Retinal pigment epithelial cell (primary cell): ENCODE measurements around the gene RUNX1.
A peak's percentile ranks its signal among the peaks of the same experiment; 100 is the strongest.

Experiments
- DNase-seq: peaks from one replicate; pipeline ENCODE4 v3.0.0-alpha.2; 2010; ENCODE audit warnings: low read depth
- H3K4me3 ChIP-seq: 2 replicates; pipeline ENCODE4 v1.5.1; 2011; ENCODE audit warnings: mild to moderate bottlenecking, low read length, control low read depth, moderate library complexity
- TF ChIP-seq, protein P1 (sequence below): conservative IDR thresholded peaks from 2 replicates; pipeline ENCODE4 v1.5.1; 2011; ENCODE audit warnings: low read depth, low read length, control low read depth, inconsistent platforms

Gene RUNX1

DNA sequence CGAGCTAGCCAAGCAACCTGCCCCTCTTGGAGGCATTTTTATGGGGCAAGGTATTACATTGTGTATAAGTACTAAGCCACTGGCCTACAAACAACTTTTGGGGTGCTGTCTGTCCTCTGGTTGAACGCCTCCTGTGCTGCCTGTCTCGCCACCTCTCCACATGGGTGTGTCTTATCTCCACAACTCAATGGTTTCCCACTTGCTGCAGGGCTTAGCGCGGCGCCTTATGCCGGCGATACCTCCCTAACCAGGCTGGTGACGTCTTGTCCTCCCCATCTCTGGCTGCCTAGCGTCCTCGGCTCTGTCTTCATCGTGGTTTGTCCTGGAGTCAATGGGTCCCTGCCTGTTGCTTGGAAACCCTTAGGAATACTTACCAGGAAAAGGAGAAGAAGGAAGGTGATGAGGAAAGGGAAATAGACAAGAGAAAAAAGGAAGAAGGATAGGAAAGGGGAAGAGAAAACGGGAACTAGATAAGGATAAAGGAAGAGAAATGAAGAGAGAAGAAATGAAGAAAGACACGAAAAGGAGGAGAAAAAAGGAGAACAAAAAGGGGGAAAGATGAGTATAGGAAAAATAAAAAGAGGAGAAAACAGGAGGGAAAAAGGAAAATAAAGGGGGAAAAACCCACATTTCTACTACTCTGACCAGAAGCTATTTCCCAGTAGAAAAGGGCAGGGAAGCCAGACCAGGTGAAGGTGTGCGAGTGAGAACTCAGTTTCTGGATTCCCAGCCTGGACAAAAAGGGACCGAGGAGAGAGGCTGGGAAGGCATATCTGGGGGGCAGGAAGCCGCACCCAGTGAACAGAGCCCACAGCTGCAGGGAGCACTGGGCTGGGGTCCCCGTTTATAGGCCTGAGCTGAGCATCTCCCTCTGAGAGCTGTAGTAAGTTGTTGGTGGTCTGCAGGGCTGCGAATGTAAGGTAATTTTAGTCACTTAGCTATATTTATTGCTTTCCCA is 294.1 kb downstream of the RUNX1 start:
- no peak overlapping the region for H3K4me3 ChIP-seq
- DNase-seq, result no peak
- TF ChIP-seq, protein P1, sequence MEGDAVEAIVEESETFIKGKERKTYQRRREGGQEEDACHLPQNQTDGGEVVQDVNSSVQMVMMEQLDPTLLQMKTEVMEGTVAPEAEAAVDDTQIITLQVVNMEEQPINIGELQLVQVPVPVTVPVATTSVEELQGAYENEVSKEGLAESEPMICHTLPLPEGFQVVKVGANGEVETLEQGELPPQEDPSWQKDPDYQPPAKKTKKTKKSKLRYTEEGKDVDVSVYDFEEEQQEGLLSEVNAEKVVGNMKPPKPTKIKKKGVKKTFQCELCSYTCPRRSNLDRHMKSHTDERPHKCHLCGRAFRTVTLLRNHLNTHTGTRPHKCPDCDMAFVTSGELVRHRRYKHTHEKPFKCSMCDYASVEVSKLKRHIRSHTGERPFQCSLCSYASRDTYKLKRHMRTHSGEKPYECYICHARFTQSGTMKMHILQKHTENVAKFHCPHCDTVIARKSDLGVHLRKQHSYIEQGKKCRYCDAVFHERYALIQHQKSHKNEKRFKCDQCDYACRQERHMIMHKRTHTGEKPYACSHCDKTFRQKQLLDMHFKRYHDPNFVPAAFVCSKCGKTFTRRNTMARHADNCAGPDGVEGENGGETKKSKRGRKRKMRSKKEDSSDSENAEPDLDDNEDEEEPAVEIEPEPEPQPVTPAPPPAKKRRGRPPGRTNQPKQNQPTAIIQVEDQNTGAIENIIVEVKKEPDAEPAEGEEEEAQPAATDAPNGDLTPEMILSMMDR, result no peak

DNA sequence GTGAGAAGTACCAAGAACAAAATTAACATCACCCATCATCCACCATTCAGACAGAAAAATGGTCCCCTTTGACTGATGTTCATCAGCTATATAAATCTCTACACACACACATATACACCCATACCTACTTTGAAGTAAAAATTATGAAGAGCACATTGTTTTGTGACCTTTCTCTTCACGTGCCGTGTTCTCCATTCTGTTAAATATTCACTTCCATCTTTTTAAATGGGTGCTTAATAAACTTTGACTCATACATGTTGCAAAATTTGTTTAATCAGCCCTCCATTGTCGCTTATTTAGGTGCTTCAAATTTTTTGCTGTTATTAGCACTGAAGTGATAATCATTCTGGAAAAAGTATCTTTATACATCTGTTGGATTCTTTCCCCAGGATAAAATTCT is 300.2 kb downstream of the RUNX1 start:
- H3K4me3 ChIP-seq, result no peak overlapping the region
- no peak for DNase-seq
- TF ChIP-seq, protein P1, result no peak

DNA sequence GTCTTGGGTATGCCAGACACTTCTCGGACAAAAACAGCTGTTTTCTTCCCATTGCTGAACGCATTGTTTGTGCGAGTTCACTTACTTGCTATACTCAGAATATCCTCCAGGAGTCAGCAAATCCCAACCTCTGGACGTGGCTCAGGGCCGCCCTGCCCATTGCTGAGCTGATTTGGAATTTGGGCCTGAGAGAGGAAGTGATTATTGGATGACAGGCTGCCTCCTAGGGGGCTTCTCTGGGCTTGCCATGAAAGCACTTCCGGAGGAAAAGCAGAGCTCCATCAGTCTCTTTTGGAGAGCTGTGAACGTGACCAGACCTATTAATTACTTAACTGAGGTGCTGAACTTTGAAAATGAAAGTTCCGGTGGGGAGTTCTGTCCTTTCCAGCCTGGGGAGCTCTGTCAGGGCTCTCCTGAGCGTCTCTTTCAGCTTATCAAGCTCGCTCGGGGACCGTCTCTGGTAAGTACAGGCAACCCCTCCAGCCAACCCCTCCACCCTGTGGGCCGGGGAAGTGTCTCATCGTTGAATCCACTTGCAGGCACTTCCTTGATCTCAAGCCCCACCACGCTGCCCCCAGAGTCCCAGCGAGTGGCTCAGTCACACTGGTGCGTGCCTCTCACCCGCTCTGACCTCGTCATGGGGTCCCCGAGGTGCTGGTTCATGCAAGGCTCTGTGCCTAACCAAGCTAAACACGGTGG is 303.4 kb downstream of the RUNX1 start:
- H3K4me3 ChIP-seq, result no peak overlapping the region
- peak; percentile 43 for DNase-seq
- TF ChIP-seq, protein P1, result peak; percentile 85

DNA sequence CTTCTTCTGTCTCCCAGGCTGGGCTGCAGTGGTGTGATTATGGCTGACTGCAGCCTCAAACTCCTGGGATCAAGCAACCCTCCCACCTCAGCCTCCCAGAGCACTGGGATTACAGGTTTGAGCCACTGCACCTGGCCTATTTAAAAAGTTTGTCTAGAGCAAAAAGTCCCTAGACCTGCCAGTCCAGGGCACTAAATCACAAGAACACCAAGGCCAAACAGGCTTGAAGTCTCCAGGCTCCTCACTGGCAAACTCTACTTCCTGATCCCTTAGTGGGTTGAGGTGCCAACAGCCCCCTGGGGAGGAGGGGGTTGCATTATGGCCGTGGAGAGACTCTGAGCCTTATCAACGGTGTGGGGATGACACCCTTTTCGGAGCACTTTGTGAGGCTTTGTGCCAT is 304.3 kb downstream of the RUNX1 start:
- no peak for DNase-seq
- TF ChIP-seq, protein P1, result no peak
- no peak overlapping the region for H3K4me3 ChIP-seq

DNA sequence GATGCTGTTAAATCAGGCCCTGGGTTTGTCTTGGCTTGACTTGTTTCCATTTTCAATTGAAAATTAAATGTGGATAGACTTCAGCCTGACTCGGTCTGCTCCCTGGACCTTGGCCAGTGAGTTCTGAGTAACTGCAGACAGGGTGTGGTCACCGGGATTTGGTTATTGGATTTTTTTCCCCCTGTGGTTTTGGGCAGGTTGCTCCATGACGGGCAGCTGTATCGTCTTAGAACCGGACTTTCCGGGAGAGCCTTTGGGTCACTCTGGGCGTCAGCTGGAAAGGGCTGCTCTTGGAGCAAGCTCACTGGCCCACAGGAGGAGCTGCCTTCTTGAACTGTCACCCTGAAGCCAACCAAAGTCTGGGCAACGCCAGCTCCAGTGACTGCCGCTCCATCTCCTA is 305.3 kb downstream of the RUNX1 start:
- H3K4me3 ChIP-seq, result no peak overlapping the region
- no peak for DNase-seq
- TF ChIP-seq, protein P1, result no peak

DNA sequence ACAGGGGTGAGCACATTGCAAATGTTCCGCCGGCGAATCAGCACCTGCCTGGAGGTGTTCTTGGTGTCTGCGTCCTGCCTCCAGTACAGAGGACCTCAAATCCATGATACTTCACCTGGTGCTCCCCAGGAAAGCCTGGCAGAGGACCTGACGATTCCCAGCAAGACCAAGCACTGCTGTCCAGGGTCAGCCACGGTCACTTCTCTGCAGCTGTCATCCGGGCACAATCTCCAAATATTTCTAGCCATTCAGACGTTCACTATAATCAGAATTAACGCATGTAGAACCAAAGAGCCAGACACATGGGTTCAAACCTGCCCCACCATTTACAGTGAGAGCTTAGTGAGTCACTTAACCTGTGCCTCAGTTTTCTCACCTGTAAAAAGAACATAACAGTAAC is 305.8 kb downstream of the RUNX1 start:
- TF ChIP-seq, protein P1, result no peak
- no peak overlapping the region for H3K4me3 ChIP-seq
- DNase-seq, result no peak
